Effector CD4-positive, alpha-beta T cell (primary cell): ENCODE results near the gene PCDHA5.

Experiments used
- DNase-seq: peaks from one replicate; pipeline ENCODE4 v3.0.0-alpha.2; 2020

Gene PCDHA5

DNA sequence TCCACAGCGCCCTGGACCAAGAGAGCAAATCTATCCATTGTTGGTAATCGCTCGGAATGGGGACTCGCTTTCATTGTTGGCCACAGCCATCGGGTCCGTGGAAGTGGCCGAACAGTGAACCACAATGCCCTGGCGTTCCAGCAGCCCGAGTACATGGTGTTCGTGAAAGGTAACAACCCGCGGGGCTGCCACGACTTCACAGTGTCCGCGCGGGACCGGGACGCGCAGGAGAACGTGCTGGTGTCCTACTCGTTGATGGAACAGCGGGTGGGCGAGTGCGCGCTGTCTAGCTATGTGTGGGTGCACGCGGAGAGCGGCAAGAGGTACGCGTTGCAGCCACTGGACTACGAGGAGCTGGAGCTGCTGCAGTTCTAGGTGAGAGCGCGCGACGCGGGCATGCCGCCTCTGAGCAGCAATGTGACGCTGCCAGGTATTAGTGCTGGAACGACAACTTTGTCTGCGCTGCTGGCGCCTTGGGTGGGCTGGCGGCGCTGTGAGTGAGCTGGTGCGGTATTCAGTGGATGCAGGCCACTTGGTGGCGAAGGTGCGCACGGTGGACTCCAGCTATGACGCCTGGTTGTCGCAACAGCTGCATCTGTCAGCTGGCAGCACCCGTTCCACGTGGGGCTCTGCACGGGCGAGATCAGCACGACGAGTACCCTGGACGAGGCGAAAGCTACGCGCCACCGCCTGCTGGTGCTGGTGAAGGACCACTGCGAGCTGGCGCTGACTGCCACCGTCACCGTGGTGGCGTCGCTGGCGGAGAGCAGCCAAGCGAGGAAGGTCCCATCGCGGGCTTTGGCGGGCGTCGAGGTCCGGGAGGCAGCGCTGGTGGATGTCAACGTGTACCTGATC is 41.3 kb downstream of the PCDHA5 start:
- DNase-seq: no peak

DNA sequence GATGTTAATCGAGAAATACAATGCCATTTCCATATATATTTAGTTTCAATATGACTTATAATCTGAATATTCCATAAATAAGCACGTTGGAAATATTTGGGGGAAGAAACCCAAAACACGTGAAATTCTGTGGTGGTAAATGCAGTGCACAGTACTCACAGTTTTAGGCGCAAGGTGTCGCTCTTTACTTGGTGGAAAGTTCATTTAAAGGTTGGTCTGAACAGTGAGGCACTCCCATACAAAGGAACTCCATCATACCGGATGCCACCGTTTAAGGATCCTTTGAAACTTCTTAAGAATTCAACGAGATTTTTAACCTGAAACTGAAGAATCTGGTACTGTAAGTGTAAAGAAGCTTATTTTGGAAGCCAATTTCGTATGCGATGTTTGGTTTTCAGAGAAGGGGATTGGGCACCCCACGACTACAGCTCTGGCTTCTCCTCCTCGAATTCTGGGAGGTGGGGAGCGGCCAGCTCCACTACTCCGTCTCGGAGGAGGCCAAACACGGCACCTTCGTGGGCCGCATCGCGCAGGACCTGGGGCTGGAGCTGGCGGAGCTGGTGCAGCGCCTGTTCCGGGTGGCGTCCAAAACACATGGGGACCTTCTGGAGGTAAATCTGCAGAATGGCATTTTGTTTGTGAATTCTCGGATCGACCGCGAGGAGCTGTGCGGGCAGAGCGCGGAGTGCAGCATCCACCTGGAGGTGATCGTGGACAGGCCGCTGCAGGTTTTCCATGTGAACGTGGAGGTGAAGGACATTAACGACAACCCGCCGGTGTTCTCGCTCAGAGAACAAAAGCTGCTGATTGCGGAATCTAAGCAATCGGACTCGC is 47.5 kb downstream of the PCDHA5 start, which contains the start of gene PCDHA11:
Gene PCDHA11, plus strand, starts transcription at position 237 of the 834 bp plus-strand sequence. Its CDS starts 147 bp downstream, at position 384.
- no peak for DNase-seq

DNA sequence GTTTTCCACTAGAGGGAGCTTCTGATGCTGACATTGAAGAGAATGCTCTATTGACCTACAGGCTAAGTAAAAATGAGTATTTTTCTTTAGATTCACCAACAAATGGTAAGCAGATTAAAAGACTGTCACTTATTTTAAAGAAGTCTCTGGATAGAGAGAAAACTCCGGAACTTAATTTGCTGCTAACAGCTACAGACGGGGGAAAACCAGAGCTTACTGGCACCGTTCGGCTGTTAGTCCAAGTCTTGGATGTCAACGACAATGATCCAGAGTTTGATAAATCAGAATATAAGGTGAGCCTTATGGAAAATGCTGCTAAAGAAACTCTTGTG is 48.1 kb downstream of the PCDHA5 start:
- no peak for DNase-seq

DNA sequence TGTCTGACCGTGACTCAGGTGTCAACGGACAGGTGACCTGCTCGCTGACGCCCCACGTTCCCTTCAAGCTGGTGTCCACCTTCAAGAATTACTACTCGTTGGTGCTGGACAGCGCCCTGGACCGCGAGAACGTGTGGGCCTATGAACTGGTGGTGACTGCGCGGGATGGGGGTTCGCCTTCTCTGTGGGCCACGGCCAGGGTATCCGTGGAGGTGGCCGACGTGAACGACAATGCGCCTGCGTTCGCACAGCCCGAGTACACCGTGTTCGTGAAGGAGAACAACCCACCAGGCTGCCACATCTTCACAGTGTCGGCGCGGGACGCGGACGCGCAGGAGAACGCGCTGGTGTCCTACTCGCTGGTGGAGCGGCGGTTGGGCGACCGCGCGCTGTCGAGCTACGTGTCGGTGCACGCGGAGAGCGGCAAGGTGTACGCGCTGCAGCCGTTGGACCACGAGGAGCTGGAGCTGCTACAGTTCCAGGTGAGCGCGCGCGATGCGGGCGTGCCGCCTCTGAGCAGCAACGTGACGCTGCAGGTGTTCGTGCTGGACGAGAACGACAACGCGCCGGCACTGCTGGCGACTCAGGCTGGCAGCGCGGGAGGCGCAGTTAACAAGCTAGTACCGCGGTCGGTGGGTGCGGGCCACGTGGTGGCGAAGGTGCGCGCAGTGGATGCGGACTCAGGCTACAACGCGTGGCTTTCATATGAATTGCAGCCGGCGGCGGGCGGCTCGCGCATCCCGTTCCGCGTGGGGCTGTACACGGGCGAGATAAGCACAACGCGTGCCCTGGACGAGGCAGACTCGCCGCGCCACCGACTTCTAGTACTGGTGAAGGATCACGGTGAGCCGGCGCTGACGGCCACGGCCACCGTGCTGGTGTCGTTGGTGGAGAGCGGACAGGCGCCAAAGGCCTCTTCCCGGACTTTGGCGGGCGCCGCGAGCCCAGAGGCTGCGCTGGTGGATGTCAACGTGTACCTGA is 49.1 kb downstream of the PCDHA5 start:
- DNase-seq: no peak
